Stimulated activated CD8-positive, alpha-beta memory T cell treated with anti-CD3 and anti-CD28 coated beads, Interleukin-4, amount 100 ng/mL, for 24 hours (primary cell): Measurements from ENCODE around the gene SIK3.

Source experiments
- DNase-seq: peaks from one replicate; pipeline ENCODE4 v3.0.0-alpha.2; 2020; ENCODE audit warnings: low read depth

Gene SIK3

DNA sequence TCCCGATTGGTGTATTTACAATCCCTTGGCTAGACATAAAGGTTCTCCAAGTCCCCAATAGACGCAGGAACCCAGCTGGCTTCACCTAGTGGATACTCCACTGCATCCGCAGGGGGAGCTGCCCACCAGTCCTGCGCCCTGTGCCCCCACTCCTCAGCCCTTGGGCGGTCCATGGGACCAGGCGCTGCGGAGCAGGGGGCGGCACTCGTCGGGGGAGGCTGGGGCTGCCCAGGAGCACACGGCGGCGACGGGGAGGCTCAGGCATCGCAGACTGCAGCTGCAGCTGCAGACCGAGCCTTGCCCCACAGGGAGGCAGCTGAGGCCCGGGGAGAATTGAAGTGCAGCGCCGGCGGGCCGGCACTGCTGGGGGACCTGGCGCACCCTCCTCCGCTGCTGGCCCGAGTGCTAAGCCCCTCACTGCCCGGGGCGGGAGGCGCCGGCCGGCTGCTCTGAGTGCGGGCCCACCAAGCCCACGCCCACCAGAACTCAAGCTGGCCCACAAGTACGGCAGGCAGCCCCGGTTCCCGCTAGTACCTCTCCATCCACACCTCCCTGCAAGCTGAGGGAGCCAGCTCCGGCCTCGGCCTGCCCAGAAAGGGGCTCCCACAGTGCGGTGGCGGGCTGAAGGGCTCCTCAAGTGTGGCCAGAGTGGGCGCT, 12.2 kb upstream of the SIK3 start:
- DNase-seq = no peak

- DNase-seq = no peak
Observed at GRCh38 chr11:117107701-117108590, 9.7 kb upstream of the SIK3 start.

- DNase-seq = no peak
Observed at GRCh38 chr11:117100556-117100955, 2.3 kb upstream of the SIK3 start.

DNA sequence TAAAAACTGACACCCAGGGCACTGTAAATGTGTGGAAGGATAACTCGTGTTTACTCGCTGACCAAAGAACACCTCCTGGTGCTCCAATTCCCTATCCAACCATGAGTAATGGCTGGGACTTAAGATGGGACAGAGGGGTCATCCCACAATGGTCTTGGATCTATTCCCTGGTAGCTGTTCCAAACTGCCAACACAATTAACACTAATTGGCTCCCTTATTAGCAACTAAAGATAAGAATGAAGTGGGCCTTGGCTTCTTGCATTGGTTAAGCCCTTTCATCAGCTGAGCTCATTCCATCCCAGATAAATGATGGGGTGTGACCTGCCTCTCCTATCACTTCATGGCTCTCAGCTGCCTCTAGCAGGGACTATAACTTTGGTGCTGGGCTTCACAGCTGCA, 1.5 kb upstream of the SIK3 start:
- no peak for DNase-seq

- DNase-seq = no peak
Observed at GRCh38 chr11:117097389-117098268, 599 bp downstream of the SIK3 start.

- no peak for DNase-seq
Observed at GRCh38 chr11:117097014-117097388, 1.2 kb downstream of the SIK3 start.

GRCh38 chr11:117096201-117096991, 1.8 kb downstream of the SIK3 start:
- no peak for DNase-seq

DNA sequence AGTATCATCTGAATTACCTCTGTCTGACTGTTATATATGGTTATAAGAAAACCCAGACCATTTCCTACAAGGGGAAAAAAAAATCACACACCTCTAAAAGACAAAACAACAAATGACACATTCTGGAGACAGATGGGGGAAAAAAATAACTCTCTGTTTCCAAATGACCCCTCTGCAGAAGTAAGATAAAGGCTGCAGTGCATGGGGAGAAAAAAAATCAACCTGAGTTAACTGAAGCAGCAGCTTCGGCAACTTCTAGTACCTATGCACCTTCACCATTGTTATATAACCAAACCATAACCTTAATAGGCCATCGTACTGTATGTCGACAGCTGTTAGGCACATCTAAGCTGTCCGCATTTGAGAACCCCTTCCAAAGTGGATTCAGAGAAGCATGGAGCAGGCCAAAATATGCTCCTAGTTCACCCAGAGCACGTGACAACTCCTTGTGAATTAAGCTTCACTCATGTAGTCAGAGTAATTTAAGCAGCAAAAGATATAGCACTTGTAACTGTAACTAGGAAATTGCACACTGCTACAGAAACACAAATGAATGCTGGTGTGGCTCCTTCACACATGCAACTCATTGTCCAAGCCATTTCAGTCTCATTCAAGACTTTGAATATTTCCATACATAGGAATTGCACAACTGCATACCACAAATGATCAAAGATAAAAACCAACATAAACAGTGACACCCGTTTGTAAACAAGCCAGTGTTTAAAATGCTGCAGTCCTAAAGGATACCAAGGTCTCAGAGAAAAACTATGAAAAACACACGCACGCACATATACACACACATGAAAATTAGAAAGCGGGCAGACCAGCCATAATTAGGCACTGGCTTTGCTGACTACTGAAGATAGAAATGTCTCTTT, 2.7 kb downstream of the SIK3 start:
- DNase-seq = no peak

DNA sequence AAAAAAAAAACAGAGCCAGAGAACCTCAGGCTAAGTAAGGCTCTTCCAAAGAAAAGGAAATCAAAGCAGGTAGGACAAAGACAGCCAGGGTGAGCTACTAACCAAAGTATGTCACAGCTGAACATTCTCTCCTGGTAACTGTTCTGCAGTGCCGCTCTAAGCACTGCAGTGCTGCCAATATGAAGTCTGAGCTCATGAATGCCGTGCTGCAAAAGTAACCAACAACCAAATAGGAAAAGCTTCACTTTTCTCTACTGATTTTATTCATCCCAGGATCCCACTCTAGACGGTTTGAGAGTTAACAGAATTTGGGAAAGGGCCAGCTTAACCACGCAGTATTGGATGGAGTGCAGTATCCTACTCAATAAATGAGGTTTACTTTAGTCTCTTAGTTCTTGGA, 3.5 kb downstream of the SIK3 start:
- DNase-seq = no peak

GRCh38 chr11:117092951-117093590, 5.2 kb downstream of the SIK3 start:
- DNase-seq = no peak

DNA sequence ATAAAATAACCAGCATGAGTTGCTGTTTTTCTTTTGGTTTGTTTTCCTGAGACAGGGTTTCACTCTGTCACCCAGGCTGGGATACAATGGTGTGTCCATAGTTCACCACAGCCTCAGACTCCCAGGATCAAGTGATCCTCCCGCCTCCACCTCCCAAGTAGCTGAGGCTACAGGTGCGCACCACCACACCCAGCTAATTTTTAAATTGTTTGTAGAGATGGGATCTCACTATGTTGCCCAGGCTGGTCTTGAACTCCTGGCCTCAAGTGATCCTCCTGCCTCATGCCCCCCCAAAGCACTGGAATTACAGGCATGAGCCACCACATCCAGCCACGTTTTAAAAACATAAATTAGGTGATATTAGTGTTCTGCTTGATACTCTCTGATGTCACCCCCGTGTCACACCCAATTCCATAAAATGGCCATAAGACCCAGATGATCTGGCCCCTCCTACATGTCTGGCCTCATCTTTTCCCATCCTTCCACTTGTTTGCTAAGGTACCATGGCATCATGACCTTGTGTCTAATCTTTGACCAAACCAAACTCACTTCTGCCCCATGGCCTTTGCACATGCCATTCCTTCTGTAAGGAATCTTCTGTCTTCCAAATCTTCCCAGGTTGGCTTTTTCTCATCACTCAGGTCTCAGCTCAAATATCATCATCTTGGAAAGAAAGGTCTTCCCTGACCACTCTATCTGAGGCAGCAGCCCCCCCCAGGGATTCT, 6.3 kb downstream of the SIK3 start:
- no peak for DNase-seq

GRCh38 chr11:117090111-117090706, 8.0 kb downstream of the SIK3 start:
- DNase-seq = no peak

DNA sequence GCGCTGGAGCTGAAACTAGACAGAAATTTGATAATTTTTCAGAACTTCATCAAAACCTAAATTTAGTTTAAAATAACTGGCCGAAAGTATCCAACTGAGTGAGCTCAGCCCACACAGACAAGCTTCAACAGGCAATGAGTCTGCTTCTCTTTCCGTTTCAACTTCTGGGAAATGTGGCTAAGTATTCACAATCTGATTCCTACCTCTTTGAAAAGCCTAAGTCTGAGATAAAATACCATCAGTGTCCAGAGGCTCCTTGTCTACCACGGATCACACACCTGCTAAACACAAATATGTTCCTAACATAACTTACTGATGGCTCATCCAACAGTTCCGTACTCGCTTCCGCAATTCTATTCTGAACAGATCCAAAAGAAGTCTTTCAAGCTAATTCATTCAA, 8.5 kb downstream of the SIK3 start:
- no peak for DNase-seq

GRCh38 chr11:117087446-117087845, 10.8 kb downstream of the SIK3 start:
- no peak for DNase-seq

DNA sequence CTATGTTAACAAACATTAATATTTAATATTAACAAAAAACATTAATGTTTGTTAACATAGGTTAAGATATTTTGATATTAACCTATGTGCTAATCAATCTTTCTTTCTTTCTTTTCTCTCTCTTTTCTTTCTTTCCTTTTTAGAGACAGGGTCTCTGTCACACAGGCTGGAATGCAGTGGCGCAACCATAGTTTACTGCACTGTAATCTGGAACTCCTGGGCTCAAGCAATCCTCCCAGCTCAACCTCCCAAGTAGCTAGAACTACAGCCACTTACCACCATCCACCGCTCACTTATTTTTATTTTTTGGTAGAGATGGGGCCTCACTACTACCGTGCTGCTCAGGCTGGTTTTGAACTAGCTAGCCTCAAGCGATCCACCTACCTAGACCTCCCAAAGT, 13.2 kb downstream of the SIK3 start:
- DNase-seq = no peak

GRCh38 chr11:117083011-117083935, 15.0 kb downstream of the SIK3 start:
- no peak for DNase-seq

GRCh38 chr11:117081908-117082307, 16.3 kb downstream of the SIK3 start:
- no peak for DNase-seq

- DNase-seq = no peak
Observed at GRCh38 chr11:117080370-117080769, 17.9 kb downstream of the SIK3 start.
